CD4-positive, alpha-beta memory T cell (primary cell): Measurements from ENCODE around the gene SPHK1. TPM values are rescaled to one million over a fixed set of nuclear protein-coding genes. Genes with fewer than 3 reads are reported as not detected.

Experiments
- CTCF ChIA-PET: fragments of 350-600 bp; sonication (Branson Sonifier 250); formaldehyde crosslinking; loops from one replicate; lab custom pipeline; 2021; ENCODE audit warnings: inconsistent platforms; ENCODE audit not compliant: partially characterized antibody; lab: Charles Lee
- POLR2A ChIA-PET: fragments of 350-600 bp; sonication (Branson Sonifier 250); formaldehyde crosslinking; loops from one replicate; lab custom pipeline; 2021; ENCODE audit not compliant: partially characterized antibody; lab: Charles Lee
- DNase-seq, 5 donors: peaks; one replicate each; pipeline versions ENCODE4 v3.0.0 to v3.0.0-alpha.2; 2020 to 2022; ENCODE audit warnings: mixed read lengths in 1 of 5
- H3K27ac ChIP-seq: one replicate; pipeline ENCODE4 v1.7.0; 2013; ENCODE audit warnings: low read depth, low read length
- H3K27me3 ChIP-seq: 2 replicates; pipeline ENCODE4 v1.7.0; 2013; ENCODE audit warnings: mild to moderate bottlenecking, low read length, moderate library complexity; ENCODE audit not compliant: insufficient read depth
- H3K36me3 ChIP-seq: 2 replicates; pipeline ENCODE4 v1.7.0; 2013; ENCODE audit warnings: mild to moderate bottlenecking, low read length, moderate library complexity; ENCODE audit not compliant: insufficient read depth
- H3K4me1 ChIP-seq: 2 replicates; pipeline ENCODE4 v1.7.0; 2013; ENCODE audit warnings: mild to moderate bottlenecking, low read length, moderate library complexity; ENCODE audit not compliant: insufficient read depth
- H3K4me3 ChIP-seq, 2 donors: one replicate each; pipeline ENCODE4 v1.7.0; 2013; ENCODE audit warnings: low read length in 2 of 2, mild to moderate bottlenecking in 1 of 2
- H3K9me3 ChIP-seq, 2 donors: one replicate each; pipeline ENCODE4 v1.7.0; 2013; ENCODE audit warnings: low read length in 2 of 2, control low read depth in 1 of 2; ENCODE audit not compliant: control insufficient read depth in 1 of 2
- H3K27ac Mint-ChIP-seq, 7 donors: one replicate each; pipeline ENCODE4 v1.8.0; 2020 to 2021; ENCODE audit warnings: mixed read lengths in 7 of 7, mild to moderate bottlenecking in 6 of 7, inconsistent platforms in 3 of 7, moderate library complexity in 3 of 7
- H3K27me3 Mint-ChIP-seq, 2 donors: one replicate each; pipeline ENCODE4 v1.8.0; 2020 to 2021; ENCODE audit warnings: mixed read lengths in 2 of 2
- H3K36me3 Mint-ChIP-seq, 2 donors: one replicate each; pipeline ENCODE4 v1.8.0; 2020 to 2021; ENCODE audit warnings: mixed read lengths in 2 of 2, inconsistent platforms in 1 of 2, mild to moderate bottlenecking in 1 of 2
- H3K4me1 Mint-ChIP-seq, 4 donors: one replicate each; pipeline ENCODE4 v1.8.0; 2020 to 2021; ENCODE audit warnings: mixed read lengths in 4 of 4, mild to moderate bottlenecking in 1 of 4
- H3K4me3 Mint-ChIP-seq, 8 donors: one replicate each; pipeline ENCODE4 v1.8.0; 2020 to 2021; ENCODE audit warnings: mixed read lengths in 8 of 8, mild to moderate bottlenecking in 7 of 8, moderate library complexity in 6 of 8, inconsistent platforms in 3 of 8
- H3K9me3 Mint-ChIP-seq, 8 donors: one replicate each; pipeline ENCODE4 v1.8.0; 2020 to 2021; ENCODE audit warnings: mixed read lengths in 8 of 8, mild to moderate bottlenecking in 5 of 8, inconsistent platforms in 3 of 8, moderate library complexity in 1 of 8
- intact Hi-C: fragments of 100-400 bp; cut with micrococcal nuclease; formaldehyde crosslinking; loops from one replicate; pipeline ENCODE4 v1.15.1; 2023
- polyA plus RNA-seq, 2 donors: library from polyadenylated mRNA; unstranded; fragments of 300-500 nt; fragmentation: Illumina TruSeq; gene quantifications; one replicate each; pipeline ENCODE4 v1.2.3, GENCODE V29; 2021
- total RNA-seq, 2 experiments: library from RNA; stranded (reverse); gene quantifications; one replicate each; pipeline ENCODE4 v1.2.3, GENCODE V29; 2021

Gene SPHK1
- total and polyA plus RNA-seq, 4 experiments from 2014 or later = 0.29 to 0.70 (median 0.67) TPM; not detected in 1

DNA sequence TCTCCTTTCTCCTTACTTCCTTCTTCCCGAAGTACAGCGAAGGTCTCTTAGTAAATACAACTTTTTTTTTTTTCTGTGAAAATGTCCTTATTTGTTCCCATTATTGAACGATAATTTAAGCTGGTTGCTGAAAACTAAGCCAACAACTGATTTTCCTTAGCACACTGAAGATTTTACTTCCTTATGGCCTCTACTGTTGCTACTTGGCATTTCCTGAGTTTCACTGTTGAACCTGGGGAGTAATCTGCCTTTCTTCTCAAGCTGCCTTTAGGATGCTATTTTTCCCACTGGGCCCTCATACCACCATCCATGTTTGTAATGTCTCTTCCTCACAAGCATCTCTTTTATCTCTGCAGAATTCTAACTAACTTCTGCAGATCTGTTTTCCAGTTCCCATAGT, 42.4 kb downstream of the SPHK1 start:
- Histone ChIP-seq H3K27me3 (no peaks in the 10 kb centered on the region), H3K27ac (no peak overlapping the region), H3K9me3 (no peaks in the 10 kb centered on the region), H3K4me3 (no peak overlapping the region), H3K36me3 (no peaks in the 10 kb centered on the region), H3K4me1 (no peaks in the 10 kb centered on the region)
- peaks cover 0 to 9% of the 10 kb centered on the region in 2 donors for H3K36me3 Mint-ChIP-seq
- peaks cover 5 to 31% (median 14%) of the 10 kb centered on the region in 4 donors for H3K4me1 Mint-ChIP-seq
- H3K27me3 Mint-ChIP-seq = no peaks in the 10 kb centered on the region
- H3K9me3 Mint-ChIP-seq = no peaks in the 10 kb centered on the region
- peak overlapping the region in 2 of 7 donors; percentile 15 to 38 for H3K27ac Mint-ChIP-seq
- POLR2A ChIA-PET = no interaction called here
- no peak for DNase-seq
- no peak overlapping the region for H3K4me3 Mint-ChIP-seq
- intact Hi-C loops = no loop called here
- CTCF ChIA-PET = interaction anchor here (1.2 to 2.5 kb wide), 4 partner anchors 18 to 413 kb away, joined by 3 to 8 read pairs (median 4); no protein-coding TSS in a partner anchor

DNA sequence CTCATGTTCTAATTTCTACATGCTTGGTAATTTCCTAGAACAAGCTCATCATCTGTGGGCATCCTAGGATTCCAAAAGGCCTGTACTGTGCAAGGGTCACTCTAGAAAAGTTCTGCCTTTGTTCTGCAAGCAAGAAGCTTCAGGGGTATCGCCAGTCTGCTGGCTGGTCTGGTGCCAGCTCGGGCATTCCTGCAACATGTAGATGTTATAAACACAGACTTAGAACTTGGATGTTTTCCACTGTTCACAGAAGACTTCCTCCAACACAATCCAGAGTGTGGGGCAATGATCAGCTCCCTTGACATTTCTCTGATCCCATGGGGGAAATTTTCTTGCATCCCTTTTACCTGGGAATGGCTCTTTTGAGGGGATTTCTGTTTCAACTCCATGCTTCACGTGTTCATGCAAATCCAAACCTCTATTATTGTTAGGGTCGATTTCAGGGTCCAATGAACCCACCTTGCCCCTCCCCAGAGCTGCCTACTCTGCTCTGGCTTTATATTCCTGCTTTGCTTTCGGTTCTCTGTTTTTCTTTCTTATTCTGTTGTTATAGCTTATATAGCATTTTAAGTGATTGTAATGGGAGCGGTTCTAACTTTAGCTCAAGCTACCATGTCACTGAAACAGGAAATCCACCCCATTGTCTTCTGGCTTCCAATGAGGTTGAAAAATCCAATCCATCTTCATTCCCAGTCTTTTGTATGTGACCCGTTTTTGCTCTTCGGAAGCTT, 43.3 kb downstream of the SPHK1 start:
- ChIA-PET POLR2A (no interaction called here), CTCF (interaction anchor here (0.8 to 2.5 kb wide), 5 partner anchors 9 to 414 kb away, joined by 3 to 8 read pairs (median 3); no protein-coding TSS in a partner anchor)
- intact Hi-C loops = no loop called here
- Mint-ChIP-seq H3K36me3 (peaks cover 0 to 8% of the 10 kb centered on the region in 2 donors), H3K4me3 (no peak overlapping the region), H3K9me3 (no peaks in the 10 kb centered on the region), H3K27me3 (no peaks in the 10 kb centered on the region), H3K4me1 (peaks cover 5 to 27% (median 13%) of the 10 kb centered on the region in 4 donors), H3K27ac (peak overlapping the region in 1 of 7 donors; percentile 30)
- Histone ChIP-seq H3K4me1 (no peaks in the 10 kb centered on the region), H3K36me3 (no peaks in the 10 kb centered on the region), H3K27me3 (no peaks in the 10 kb centered on the region), H3K27ac (no peak overlapping the region), H3K4me3 (no peak overlapping the region), H3K9me3 (no peaks in the 10 kb centered on the region)
- DNase-seq = no peak

DNA sequence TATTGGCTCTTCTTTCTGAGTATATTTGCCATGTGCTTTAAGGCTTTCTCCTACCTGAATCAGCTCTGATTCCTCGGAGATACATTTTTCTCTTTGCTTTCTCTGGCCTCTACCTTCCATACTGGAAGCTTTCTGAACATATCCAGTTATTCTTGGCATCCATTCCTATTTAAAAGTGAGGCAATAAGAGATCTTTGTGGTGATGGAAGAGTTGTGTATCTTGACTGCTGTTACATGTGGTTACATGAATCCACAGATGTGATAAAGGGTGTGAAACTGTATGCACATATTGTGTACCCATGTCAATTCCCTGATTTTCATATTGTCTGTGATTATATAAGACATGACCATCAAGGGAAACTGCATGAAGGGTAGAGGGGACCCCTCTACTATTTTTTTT, 44.1 kb downstream of the SPHK1 start:
- Mint-ChIP-seq H3K4me3 (no peak overlapping the region), H3K36me3 (peaks cover 0 to 7% of the 10 kb centered on the region in 2 donors), H3K27me3 (no peaks in the 10 kb centered on the region), H3K4me1 (peaks cover 5 to 25% (median 11%) of the 10 kb centered on the region in 4 donors), H3K9me3 (no peaks in the 10 kb centered on the region), H3K27ac (peak overlapping the region in 1 of 7 donors; percentile 40)
- Histone ChIP-seq H3K9me3 (no peaks in the 10 kb centered on the region), H3K4me1 (no peaks in the 10 kb centered on the region), H3K27me3 (no peaks in the 10 kb centered on the region), H3K4me3 (no peak overlapping the region), H3K27ac (no peak overlapping the region), H3K36me3 (no peaks in the 10 kb centered on the region)
- ChIA-PET CTCF (interaction anchor here (2.5 kb wide), 1 partner anchor 30 kb away, joined by 8 read pairs; no protein-coding TSS in a partner anchor), POLR2A (no interaction called here)
- no peak for DNase-seq
- intact Hi-C loops = no loop called here

DNA sequence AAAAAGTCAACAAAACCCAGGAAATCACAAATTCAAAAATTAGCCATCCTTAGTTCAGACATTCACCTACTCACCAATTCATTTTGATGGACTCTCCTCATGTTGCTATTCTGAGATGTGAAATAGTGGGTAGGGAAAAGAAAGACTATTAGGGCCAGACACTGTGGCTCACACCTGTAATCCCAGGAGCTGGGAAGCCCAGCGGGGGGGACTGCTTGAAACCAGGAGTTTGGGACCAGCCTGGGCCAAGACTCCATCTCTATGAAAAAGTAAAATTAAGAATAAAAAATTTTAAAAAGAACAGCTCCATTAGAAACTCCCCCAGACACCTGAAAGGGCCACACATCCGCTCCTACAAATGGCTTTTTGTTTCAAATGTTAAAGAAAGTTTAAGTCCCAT, 47.1 kb downstream of the SPHK1 start:
- Mint-ChIP-seq H3K4me1 (peaks cover 8 to 29% (median 14%) of the 10 kb centered on the region in 4 donors), H3K4me3 (no peak overlapping the region), H3K27me3 (no peaks in the 10 kb centered on the region), H3K27ac (peak overlapping the region in 1 of 7 donors; percentile 59), H3K36me3 (peaks cover 7 to 11% of the 10 kb centered on the region in 2 donors), H3K9me3 (no peaks in the 10 kb centered on the region)
- intact Hi-C loops = no loop called here
- H3K9me3 ChIP-seq = no peaks in the 10 kb centered on the region
- H3K27ac ChIP-seq = no peak overlapping the region
- H3K4me1 ChIP-seq = no peaks in the 10 kb centered on the region
- no peak overlapping the region for H3K4me3 ChIP-seq
- DNase-seq = no peak
- no peaks in the 10 kb centered on the region for H3K27me3 ChIP-seq
- no peaks in the 10 kb centered on the region for H3K36me3 ChIP-seq
- CTCF ChIA-PET = interaction anchor here (1.0 to 2.3 kb wide), 2 partner anchors 23 to 46 kb away, joined by 3 to 7 read pairs; no protein-coding TSS in a partner anchor
- POLR2A ChIA-PET = no interaction called here

DNA sequence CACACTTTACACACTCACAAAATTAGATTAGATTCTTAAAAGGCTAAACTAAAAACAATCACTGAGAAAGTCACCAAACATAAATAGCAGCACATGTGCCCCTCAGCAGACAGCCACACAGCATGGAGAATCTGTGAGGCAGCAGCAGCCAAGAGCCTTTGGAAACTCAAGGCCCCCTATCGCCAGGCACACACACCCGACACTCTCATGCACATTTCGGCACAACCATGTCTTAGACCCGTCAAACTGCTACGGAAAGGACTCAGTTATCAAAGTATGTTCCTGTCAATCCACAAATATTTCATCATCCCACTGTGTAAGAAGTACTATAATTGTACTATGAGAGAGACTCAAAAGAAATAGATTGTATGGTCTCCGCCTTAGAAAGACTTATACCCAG, 47.6 kb downstream of the SPHK1 start:
- peaks cover 7 to 11% of the 10 kb centered on the region in 2 donors for H3K36me3 Mint-ChIP-seq
- DNase-seq = no peak
- ChIA-PET POLR2A (no interaction called here), CTCF (interaction anchor here (2.3 kb wide), 1 partner anchor 23 kb away, joined by 7 read pairs; no protein-coding TSS in a partner anchor)
- no peak overlapping the region for H3K27ac Mint-ChIP-seq
- peaks cover 10 to 30% (median 14%) of the 10 kb centered on the region in 4 donors for H3K4me1 Mint-ChIP-seq
- Histone ChIP-seq H3K27ac (no peak overlapping the region), H3K9me3 (no peaks in the 10 kb centered on the region), H3K4me1 (no peaks in the 10 kb centered on the region), H3K27me3 (no peaks in the 10 kb centered on the region), H3K4me3 (no peak overlapping the region), H3K36me3 (no peaks in the 10 kb centered on the region)
- no peak overlapping the region for H3K4me3 Mint-ChIP-seq
- no peaks in the 10 kb centered on the region for H3K27me3 Mint-ChIP-seq
- intact Hi-C loops = no loop called here
- no peaks in the 10 kb centered on the region for H3K9me3 Mint-ChIP-seq

DNA sequence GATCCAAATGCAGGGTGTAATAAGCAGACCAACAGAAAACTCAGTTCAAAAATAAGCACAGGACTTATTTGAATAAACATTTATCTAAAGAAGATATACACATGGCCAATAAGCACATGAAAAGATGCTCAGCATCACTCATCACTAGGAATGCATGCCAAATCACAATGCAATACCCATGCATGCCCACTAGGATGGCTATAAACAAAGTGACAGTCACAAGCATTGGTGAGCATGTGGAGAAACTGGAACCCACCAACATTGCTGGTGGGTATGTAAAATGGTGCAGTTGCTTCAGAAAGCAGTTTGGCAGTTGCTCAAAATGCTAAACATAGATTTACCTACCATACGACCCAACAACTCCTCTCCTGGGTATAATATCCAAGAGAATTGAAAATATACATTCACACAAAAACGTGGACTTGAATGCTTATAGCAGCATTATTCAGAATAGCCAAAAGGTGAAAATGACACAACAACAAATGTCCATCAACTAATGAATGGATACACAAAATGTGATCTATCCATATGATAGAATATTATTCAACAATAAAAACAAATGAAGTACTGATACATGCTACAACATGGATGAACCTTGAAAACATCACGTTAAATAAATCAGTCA, 48.4 kb downstream of the SPHK1 start:
- Histone ChIP-seq H3K27me3 (no peaks in the 10 kb centered on the region), H3K4me3 (no peak overlapping the region), H3K36me3 (no peaks in the 10 kb centered on the region), H3K9me3 (no peaks in the 10 kb centered on the region), H3K4me1 (no peaks in the 10 kb centered on the region), H3K27ac (no peak overlapping the region)
- Mint-ChIP-seq H3K4me3 (no peak overlapping the region), H3K9me3 (no peaks in the 10 kb centered on the region), H3K4me1 (peaks cover 9 to 27% (median 14%) of the 10 kb centered on the region in 4 donors), H3K27me3 (no peaks in the 10 kb centered on the region), H3K36me3 (peaks cover 7 to 11% of the 10 kb centered on the region in 2 donors), H3K27ac (peak overlapping the region in 1 of 7 donors; percentile 14)
- no peak for DNase-seq
- intact Hi-C loops = no loop called here
- CTCF ChIA-PET = no interaction called here
- POLR2A ChIA-PET = no interaction called here

DNA sequence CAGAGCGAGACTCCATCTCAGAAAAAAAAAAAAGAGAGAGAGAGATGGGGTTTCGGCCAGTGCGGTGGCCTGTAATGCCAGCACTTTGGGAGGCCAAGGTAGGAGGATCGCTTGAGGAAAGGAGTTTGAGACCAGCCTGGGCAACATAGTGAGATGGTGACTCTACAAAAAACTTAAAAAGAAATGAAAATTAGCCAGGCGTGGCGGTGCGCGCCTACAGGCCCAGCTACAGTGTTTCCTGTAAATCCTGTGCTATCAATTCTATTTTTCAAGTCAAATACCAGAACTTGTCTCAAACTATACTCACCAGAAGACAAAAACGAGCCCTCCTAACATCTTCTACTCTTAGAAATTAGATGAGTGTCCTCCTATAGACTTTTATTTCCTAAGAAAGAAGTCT, 49.3 kb downstream of the SPHK1 start:
- H3K4me1 ChIP-seq = no peaks in the 10 kb centered on the region
- POLR2A ChIA-PET = no interaction called here
- H3K9me3 ChIP-seq = no peaks in the 10 kb centered on the region
- H3K4me3 ChIP-seq = no peak overlapping the region
- Mint-ChIP-seq H3K4me3 (no peak overlapping the region), H3K4me1 (peaks cover 8 to 24% (median 15%) of the 10 kb centered on the region in 4 donors), H3K36me3 (peaks cover 7 to 12% of the 10 kb centered on the region in 2 donors), H3K27ac (no peak overlapping the region), H3K9me3 (no peaks in the 10 kb centered on the region), H3K27me3 (no peaks in the 10 kb centered on the region)
- no peak overlapping the region for H3K27ac ChIP-seq
- CTCF ChIA-PET = interaction anchor here (1.4 kb wide), 1 partner anchor 36 kb away, joined by 5 read pairs; no protein-coding TSS in a partner anchor
- H3K27me3 ChIP-seq = no peaks in the 10 kb centered on the region
- intact Hi-C loops = no loop called here
- no peak for DNase-seq
- no peaks in the 10 kb centered on the region for H3K36me3 ChIP-seq
